ENCODE measurements around the gene ANXA9. TPM values are rescaled to one million over a fixed set of nuclear protein-coding genes. Genes with fewer than 3 reads are reported as not detected.

The ANXA9 gene
- total RNA-seq, 1 donor from 2014 or later: not detected

GRCh38 chr1:151036356-151036755, 54.3 kb downstream of the ANXA9 start, which contains the start of gene BNIPL:
Gene BNIPL (plus strand): TSS chr1:151036586. CDS start chr1:151036726, 140 bp downstream.
- no peak for TF ChIP-seq EZH2 (IDR thresholded peaks at IDR 0.05; ENCODE audit: insufficient read depth, low read length)
- Mint-ChIP-seq H3K27me3 (ENCODE audit: low read depth, unreplicated experiment) (no peaks in the 10 kb centered on the region), H3K36me3 (ENCODE audit: low read depth, unreplicated experiment) (peaks cover 23% of the 10 kb centered on the region), H3K9me3 (ENCODE audit: unreplicated experiment) (no peaks in the 10 kb centered on the region), H3K27ac (ENCODE audit: unreplicated experiment) (no peak within 1 kb of the TSS), H3K4me1 (ENCODE audit: low read depth, unreplicated experiment) (peaks cover 8% of the 10 kb centered on the region), H3K4me3 (ENCODE audit: unreplicated experiment) (no peak within 1 kb of the TSS)
- Histone ChIP-seq H3K9me3 (ENCODE audit: insufficient read depth, low read depth, low read length) (no peaks in the 10 kb centered on the region), H2AFZ (ENCODE audit: low read depth, low read length) (no peak within 1 kb of the TSS), H3K4me1 (ENCODE audit: insufficient read depth, low read length) (no peaks in the 10 kb centered on the region), H3K27me3 (ENCODE audit: insufficient read depth, low read length) (no peaks in the 10 kb centered on the region), H3K27ac (ENCODE audit: low read depth, low read length) (no peak within 1 kb of the TSS), H3K36me3 (ENCODE audit: insufficient read depth, low read length) (no peaks in the 10 kb centered on the region), H4K20me1 (ENCODE audit: insufficient read depth, low read length) (no peaks in the 10 kb centered on the region), H3K9ac (ENCODE audit: low read length) (no peak within 1 kb of the TSS), H3K4me3 (ENCODE audit: insufficient read depth, low read depth, low read length) (no peak within 1 kb of the TSS), H3K79me2 (ENCODE audit: insufficient read depth, low read length) (no peaks in the 10 kb centered on the region), H3K4me2 (ENCODE audit: low read length) (no peak within 1 kb of the TSS)
- DNase-seq (ENCODE audit: low read depth) (no peak), FAIRE-seq (no peak)

DNA sequence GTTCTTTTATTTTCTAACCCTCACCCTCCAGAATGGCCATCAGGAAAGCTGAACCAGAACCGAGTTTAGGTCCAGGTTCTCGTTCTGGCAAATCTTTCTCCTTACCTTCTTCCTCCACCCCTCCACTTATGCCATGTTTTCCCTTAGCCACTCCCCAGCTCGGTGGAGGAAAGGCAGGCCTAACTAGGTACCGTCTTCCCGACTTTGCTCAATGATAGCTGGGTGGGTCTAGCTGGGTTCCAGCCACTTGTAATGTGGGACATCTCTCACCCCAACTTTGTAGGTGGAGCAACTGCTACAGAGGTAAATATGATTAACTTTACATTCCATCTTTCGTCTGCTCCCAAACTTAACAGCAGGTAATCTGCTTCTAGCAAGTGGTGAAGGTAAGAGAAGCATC, 54.9 kb downstream of the ANXA9 start:
- Mint-ChIP-seq H3K4me3 (ENCODE audit: unreplicated experiment) (no peak overlapping the region), H3K27ac (ENCODE audit: unreplicated experiment) (no peak overlapping the region), H3K27me3 (ENCODE audit: low read depth, unreplicated experiment) (no peaks in the 10 kb centered on the region), H3K36me3 (ENCODE audit: low read depth, unreplicated experiment) (peaks cover 21% of the 10 kb centered on the region), H3K9me3 (ENCODE audit: unreplicated experiment) (no peaks in the 10 kb centered on the region), H3K4me1 (ENCODE audit: low read depth, unreplicated experiment) (peaks cover 8% of the 10 kb centered on the region)
- Histone ChIP-seq H3K27me3 (ENCODE audit: insufficient read depth, low read length) (no peaks in the 10 kb centered on the region), H3K4me1 (ENCODE audit: insufficient read depth, low read length) (no peaks in the 10 kb centered on the region), H2AFZ (ENCODE audit: low read depth, low read length) (no peak overlapping the region), H3K79me2 (ENCODE audit: insufficient read depth, low read length) (no peaks in the 10 kb centered on the region), H4K20me1 (ENCODE audit: insufficient read depth, low read length) (no peaks in the 10 kb centered on the region), H3K36me3 (ENCODE audit: insufficient read depth, low read length) (no peaks in the 10 kb centered on the region), H3K27ac (ENCODE audit: low read depth, low read length) (no peak overlapping the region), H3K9me3 (ENCODE audit: insufficient read depth, low read depth, low read length) (no peaks in the 10 kb centered on the region), H3K4me2 (ENCODE audit: low read length) (no peak overlapping the region), H3K9ac (ENCODE audit: low read length) (no peak overlapping the region), H3K4me3 (ENCODE audit: insufficient read depth, low read depth, low read length) (no peak overlapping the region)
- no peak for FAIRE-seq
- TF ChIP-seq, protein P1, sequence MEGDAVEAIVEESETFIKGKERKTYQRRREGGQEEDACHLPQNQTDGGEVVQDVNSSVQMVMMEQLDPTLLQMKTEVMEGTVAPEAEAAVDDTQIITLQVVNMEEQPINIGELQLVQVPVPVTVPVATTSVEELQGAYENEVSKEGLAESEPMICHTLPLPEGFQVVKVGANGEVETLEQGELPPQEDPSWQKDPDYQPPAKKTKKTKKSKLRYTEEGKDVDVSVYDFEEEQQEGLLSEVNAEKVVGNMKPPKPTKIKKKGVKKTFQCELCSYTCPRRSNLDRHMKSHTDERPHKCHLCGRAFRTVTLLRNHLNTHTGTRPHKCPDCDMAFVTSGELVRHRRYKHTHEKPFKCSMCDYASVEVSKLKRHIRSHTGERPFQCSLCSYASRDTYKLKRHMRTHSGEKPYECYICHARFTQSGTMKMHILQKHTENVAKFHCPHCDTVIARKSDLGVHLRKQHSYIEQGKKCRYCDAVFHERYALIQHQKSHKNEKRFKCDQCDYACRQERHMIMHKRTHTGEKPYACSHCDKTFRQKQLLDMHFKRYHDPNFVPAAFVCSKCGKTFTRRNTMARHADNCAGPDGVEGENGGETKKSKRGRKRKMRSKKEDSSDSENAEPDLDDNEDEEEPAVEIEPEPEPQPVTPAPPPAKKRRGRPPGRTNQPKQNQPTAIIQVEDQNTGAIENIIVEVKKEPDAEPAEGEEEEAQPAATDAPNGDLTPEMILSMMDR (IDR thresholded peaks at IDR 0.05; ENCODE audit: insufficient read depth, low read depth, low read length): no peak
- no peak for TF ChIP-seq EZH2 (IDR thresholded peaks at IDR 0.05; ENCODE audit: insufficient read depth, low read length)
- no peak for DNase-seq (ENCODE audit: low read depth)

DNA sequence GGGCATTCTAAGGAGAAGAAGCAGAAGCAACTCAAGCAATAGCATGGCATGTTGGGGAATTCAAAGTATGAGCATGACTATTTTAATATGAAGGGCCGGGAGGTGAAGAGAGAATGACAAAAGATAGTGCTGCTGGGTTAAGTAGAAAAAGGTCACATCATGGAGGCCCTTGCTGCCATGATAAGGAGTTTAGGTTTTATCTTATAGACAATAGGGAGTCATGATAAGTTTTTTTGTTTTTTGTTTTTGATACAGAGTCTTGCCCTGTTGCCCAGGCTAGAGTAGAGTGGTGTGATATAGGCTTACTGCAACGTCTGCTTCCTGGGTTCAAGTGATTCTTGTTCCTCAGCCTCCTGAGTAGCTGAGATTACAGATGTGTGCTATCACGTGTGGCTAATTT, 57.4 kb downstream of the ANXA9 start:
- no peak overlapping the region for H3K4me3 Mint-ChIP-seq (ENCODE audit: unreplicated experiment)

More for the DNA sequence above, 57.4 kb downstream of the ANXA9 start:
- no peak overlapping the region for H3K27ac ChIP-seq (ENCODE audit: low read depth, low read length)
- no peak for DNase-seq (ENCODE audit: low read depth)
- Mint-ChIP-seq H3K9me3 (ENCODE audit: unreplicated experiment) (no peaks in the 10 kb centered on the region), H3K36me3 (ENCODE audit: low read depth, unreplicated experiment) (peaks cover 17% of the 10 kb centered on the region), H3K27ac (ENCODE audit: unreplicated experiment) (no peak overlapping the region), H3K4me1 (ENCODE audit: low read depth, unreplicated experiment) (peaks cover under 1% of the 10 kb centered on the region), H3K27me3 (ENCODE audit: low read depth, unreplicated experiment) (no peaks in the 10 kb centered on the region)
- no peaks in the 10 kb centered on the region for H3K27me3 ChIP-seq (ENCODE audit: insufficient read depth, low read length)
- TF ChIP-seq EZH2 (IDR thresholded peaks at IDR 0.05; ENCODE audit: insufficient read depth, low read length): no peak
- TF ChIP-seq, protein P1 (IDR thresholded peaks at IDR 0.05; ENCODE audit: insufficient read depth, low read depth, low read length): no peak
- FAIRE-seq: no peak
- H3K36me3 ChIP-seq (ENCODE audit: insufficient read depth, low read length): no peaks in the 10 kb centered on the region
- H3K9me3 ChIP-seq (ENCODE audit: insufficient read depth, low read depth, low read length): no peaks in the 10 kb centered on the region
- no peaks in the 10 kb centered on the region for H3K4me1 ChIP-seq (ENCODE audit: insufficient read depth, low read length)
- no peaks in the 10 kb centered on the region for H3K79me2 ChIP-seq (ENCODE audit: insufficient read depth, low read length)
- H4K20me1 ChIP-seq (ENCODE audit: insufficient read depth, low read length): no peaks in the 10 kb centered on the region
- H3K4me3 ChIP-seq (ENCODE audit: insufficient read depth, low read depth, low read length): no peak overlapping the region
- no peak overlapping the region for H3K9ac ChIP-seq (ENCODE audit: low read length)
- H3K4me2 ChIP-seq (ENCODE audit: low read length): no peak overlapping the region
- no peak overlapping the region for H2AFZ ChIP-seq (ENCODE audit: low read depth, low read length)

Data from astrocyte (in vitro differentiated cells and primary cell).